GM18909 (cell line): ENCODE results near the gene TTF1.
A peak's percentile ranks its signal among the peaks of the same experiment; 100 is the strongest.

Experiments used
- ATAC-seq: cut with Tn5 transposase; IDR thresholded peaks from one replicate; pipeline ENCODE4 v1.9.1; 2021; ENCODE audit warnings: mild to moderate bottlenecking; ENCODE audit not compliant: unreplicated experiment, poor library complexity

Gene TTF1

DNA sequence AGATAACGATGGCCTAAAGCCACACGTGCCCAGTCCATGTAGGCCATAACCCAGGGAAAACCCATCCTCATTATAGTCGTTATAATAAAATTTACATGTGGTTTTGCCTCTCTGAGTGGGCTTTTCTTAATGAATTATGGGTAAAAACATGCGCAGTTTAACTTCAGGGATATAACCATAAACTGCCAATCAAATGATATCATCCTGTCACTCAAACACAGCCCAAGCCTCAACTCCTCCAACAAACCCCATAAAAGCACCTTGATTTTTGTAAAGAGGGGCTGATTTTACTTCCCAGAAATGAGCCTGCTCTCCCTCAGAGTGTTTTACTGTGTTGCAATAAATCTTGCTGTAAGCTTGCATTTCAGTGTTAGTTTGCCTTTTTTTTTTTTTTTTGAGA lies 36.0 kb downstream of the TTF1 start:
- no peak for ATAC-seq

DNA sequence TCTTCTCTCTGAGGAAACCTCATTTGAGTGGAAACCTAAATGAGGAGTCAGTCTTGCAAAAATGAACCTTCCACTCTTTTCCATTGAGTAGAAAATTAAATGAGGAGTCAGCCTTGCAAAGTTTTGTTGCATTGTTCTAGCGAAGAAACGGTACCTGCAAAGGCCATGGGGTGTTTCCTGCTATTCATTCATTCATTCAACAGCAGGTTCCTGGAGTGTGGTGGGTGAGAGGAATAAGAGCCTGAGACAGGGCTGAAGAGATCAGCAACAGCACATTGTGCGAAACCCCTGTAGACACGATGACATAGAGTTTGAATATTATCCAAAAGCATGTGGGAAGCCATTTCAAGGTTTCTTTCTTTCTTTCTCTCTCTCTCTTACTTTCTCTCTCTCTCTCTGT lies 37.2 kb downstream of the TTF1 start:
- ATAC-seq = no peak

DNA sequence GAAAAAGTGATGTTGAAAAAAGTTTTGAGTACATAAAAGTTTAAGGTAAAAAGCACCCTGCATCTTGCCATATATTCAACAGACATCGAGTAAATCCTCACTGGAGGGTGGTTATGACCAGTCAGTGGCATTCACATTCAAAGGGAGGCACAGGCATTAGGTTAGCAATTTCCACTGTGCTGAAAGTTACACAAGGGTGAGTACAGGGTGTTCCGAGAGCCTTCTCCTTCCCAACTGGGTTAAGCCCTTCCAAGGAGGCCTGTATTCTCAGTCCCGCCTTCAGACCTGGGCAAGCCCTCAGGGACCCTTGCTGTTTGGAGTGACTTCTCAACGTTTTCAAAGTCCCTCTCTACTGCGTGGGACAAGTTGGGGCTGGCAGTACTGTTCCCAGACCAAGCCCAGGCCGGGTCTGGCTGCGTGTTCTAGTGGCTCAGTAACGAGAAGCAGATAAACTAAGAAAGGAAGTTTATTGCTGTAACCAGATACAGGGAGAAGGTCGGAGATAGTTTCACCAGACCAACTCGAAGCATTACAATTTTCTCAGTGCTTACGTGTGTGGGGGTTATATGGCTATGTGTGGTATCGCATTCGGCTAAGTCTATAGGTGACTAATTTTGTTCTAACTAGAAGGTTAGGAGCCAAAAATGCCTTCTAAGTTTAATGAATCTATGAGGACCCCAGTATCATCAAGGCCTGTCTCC lies 38.9 kb downstream of the TTF1 start:
- ATAC-seq = no peak

DNA sequence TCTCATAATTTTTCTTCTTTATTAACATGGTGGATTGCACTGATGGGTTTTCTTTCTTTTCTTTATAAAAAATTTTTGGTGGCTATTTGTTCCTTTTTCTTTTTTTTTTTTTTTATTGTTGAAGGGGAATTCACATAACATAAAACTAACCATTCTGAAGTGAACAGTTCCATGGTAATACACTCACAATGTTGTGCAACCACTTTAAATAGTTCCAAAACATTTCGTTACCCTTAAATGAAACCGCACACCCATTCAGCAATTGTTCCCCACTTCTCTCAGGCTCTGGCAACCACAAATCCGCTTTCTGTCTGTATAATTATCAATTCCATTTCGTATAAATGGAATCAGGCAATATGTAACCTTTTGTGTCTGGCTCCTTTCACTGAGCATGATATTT lies 40.2 kb downstream of the TTF1 start:
- no peak for ATAC-seq

DNA sequence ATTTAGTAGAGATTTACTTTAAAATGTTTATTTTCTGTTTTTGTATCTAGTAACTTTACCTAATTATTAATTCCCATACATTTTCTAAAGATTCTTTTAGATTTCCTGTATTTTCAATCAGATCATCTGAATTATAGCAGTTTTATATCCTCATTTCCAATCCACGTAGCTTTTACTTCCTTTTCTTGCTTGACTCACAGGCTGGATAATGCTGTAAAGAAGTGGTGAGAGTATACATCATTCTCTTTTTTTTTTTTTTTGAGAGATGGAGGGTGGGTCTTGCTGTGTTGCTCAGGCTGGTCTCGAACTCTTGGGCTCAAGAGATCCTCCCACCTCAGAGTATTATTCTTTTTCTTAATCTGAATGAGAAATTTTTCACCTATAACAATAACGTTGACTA lies 40.7 kb downstream of the TTF1 start:
- ATAC-seq = no peak

DNA sequence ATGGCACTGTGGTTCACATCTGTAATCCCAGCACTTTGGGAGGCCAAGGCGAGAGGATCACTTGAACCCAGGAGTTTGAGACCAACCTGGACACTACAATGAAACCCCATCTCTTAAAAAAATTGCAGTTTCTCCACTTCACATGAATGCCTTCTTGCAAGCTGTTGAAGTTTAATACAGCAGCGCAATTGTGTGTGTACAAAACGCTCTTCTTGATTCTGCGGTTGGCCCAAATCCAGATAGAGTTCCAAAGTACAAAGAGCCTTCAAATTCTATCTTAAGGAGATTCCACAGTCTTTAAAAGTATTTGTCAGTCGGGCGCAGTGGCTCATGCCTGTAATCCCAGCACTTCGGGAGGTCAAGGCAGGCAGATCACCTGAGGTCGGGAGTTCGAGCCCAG lies 42.6 kb downstream of the TTF1 start:
- no peak for ATAC-seq

DNA sequence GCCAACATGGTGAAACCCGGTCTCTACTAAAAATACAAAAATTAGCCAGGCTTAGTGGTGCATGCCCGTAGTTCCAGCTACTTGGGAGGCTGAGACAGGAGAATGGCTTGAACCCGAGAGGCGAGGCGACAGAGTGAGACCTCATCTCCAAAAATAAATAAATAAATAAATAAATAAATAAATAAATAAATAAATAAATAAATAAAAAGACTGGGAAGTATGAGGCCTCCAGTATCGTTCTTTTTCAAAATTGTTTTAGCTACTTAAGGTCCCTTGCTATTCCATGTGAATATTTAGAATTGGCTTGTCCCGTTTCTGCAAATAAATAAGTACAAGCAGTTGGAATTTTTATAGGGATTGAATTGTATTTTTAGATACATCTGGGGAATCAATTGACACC lies 48.9 kb downstream of the TTF1 start:
- ATAC-seq = no peak

DNA sequence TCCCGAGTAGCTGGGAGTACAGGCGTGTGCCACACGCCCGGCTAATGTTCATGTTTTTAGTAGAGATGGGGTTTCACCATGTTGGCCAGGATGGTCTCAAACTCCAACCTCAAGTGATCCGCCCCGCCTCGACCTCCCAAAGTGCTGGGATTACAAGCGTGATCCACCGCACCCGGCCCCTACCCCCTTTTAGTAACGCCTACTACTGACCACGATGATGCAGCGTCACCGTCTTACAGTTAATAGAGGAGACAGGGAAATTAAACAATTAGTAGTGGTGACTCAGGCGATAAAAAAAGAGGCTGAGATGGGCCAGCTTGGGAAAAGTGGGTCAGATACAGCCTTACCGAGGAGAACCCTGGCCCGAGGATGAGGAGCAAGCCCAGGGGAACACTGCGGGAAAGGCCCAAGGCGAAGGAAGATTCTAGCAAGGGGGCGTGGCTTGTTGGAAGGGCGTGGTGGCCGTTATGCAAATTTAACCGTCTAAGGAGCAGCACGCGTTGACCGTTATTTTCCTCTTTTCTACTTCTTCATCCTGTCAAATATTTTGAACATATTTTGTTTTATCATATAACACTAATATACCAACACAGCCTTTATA lies 50.2 kb downstream of the TTF1 start:
- no peak for ATAC-seq

DNA sequence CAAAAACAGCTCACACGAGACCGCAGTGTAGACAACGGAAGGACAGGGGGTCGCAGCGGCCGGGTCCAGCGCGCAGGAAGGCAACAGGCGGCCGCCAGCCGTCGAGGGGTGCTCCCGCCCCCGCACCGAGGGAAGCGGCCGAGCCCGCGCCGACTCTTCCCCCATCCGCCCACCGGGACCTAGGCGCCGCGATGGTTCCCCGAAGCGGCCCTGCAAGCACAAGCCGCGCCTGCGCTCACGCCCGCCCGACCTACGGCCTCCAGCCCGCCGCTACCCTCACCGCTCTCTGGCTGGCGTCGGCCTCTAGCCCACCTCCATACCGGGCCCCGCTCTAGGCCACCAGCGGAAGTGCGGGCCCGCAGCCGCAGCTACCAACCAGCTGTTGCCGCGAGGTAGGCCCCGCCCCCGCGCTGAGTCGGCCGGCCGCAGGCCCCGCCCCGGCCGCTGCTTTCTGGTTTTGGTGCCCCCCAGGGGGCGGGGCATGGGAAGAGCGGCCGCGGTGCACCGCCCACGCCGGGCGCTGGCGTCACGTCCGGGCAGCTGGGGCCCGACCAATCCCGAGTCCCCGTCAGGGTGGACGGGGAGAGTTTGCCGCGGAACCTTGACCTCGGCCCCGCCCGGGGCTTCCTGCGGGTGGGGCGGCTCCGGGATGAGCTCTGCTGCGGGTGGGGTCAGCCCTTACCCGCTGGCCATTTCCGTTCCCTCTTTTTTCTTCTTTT lies 51.8 kb downstream of the TTF1 start, which contains the start of gene SETX:
TSS of gene SETX (minus strand) at position 350 of the 719 bp plus-strand sequence. CDS start 5,558 bp downstream, outside the sequence.
- peak; percentile 86 for ATAC-seq

DNA sequence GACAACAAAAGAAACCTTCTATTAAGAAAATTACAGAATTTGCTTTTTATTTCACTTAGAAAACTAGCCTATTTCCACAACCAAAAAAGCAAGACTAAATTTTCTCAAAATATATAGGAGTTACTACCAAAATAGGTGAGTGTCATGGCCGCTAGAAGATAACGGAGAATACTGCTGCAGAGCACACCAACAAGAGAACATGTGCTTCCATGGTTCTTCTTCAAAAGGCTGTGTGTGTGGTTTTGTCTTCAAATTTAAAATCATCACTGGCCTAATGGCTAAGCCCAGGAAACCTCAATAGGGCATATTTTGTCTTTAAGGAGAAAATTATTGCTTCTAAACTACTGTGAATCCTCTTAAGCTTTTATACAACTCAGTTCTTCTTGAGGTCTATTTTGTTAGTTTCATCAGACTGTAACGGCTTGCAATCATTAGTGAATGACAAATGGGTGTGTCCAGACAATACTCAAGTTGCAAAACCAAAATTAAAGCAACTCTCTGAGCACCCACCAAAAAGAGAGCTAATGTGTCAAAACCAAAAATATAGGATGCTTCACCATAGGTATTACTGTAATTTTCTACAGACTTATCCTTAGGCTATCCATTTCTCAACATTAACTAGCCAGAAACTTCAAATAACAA lies 55.1 kb downstream of the TTF1 start:
- no peak for ATAC-seq

DNA sequence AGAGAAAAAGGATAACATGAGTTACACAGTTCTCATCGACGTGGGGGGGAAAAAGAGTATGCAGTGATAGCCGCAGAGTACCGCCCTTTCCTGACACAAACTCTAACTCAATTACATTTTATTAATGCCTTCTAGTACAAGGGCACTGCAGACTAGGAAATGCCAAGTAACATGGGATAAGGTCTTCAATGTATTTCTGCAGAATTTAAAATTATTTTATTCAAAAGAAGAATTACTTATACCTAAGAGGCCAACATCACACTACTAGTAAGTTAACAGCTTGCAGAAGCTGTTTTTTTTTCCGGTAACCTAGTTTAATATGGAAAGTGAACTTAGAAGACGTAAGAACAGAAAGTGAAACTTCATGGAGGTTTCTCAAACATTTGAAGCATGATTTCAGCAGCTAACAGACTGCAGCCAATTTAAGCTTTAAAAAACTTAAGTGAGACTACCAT lies 55.8 kb downstream of the TTF1 start:
- ATAC-seq = no peak

DNA sequence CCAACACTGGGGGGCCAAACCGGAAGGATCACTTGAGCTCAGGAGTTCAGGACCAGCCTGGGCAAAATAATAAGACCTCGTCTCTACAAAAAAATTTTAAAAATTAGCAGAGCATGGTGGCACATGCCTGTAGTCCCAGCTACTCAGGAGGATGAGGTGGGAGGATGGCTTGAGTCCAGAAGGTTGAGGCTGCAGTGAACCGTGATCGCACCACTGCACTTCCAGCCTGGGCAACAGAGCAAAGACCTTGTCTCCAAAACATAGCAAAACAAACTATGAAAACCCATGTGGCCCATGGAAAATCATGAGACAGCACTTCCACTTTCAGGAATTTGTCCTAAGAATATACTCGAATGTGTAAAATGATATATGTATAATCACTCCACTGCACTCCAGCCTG lies 58.0 kb downstream of the TTF1 start:
- ATAC-seq = no peak

DNA sequence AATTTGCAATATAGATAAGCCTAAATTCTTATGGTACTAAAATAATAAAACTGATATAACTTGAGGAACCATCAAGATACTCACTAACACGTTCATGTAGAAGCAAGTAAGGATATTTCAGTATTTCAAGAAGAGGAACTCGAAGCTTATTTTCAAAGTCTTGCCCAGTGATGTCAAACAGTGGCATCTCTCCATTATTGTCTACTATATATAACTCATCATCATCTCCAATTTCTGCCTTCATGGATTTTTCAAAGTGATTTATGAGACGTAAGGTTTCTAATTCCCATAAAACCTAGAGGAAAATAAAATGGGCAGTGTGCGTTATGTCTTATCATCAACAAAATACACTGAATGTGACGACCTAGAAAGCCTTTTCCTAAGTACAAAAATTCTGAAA lies 60.5 kb downstream of the TTF1 start:
- no peak for ATAC-seq

DNA sequence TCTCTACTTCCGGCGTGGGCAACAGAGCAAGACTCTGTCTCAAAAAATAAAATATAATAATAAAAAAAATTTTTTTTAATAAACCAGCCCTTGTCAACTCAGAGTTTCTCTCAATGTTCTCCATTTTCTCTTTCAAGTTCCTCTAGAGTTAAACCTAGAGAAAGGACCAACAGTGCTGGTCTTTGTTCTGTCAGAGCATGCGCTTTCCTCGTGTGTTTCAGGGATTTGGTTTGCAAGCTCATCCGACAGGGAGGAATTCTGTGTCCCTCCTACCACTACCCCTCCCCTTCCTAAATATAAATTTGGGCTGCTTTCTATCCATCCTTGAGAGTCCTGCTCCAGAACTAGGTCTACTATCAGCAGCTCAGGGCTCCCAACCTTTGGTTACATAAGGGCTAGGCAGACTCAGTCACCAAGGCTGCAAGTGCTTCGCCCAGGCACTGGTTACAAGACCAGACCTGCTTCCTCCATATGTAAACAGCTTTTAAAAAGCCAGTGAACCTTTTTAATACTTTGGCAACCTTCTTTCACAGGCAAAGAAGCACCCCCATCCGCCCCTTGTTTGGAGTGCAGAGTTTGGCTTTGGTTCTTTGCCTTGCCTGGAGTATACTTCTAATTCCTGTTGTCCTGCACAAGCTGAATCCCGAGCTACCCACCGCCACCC lies 65.3 kb downstream of the TTF1 start:
- ATAC-seq = no peak

DNA sequence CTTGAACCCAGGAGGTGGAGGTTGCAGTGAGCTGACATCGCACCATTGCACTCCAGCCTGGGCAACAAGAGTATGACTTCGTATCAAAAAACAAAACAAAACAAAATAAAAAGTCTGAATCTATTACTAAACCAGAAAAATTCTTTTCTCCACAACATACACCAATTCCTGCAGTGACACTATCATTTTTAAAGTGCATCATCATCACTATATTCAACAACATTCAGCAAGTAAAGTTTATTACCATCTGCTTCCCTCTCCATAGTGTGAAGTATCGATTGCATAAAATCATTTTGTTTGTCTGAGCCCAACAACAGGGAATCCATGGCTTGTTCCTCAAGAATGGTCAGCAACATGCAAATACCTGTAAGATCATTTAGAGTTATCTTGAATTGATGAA lies 72.3 kb downstream of the TTF1 start:
- ATAC-seq = no peak

DNA sequence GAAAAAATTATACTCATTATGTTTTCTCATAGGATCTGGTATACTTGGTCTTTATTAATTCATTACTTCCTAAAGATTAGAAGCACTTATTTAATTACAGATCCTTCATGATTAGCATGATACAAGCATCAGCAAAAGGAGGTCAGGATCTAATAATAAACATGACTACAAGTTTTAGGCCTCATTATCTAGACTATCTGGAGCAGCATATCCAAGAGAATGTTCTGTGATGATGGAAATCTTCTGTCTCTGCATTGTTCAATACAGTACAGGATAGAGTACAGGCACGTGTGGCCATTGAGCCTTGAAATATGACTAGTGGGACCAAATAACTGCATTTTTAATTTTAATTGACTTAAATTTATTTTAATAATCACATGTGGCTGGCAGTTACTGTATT lies 73.1 kb downstream of the TTF1 start:
- ATAC-seq = no peak

DNA sequence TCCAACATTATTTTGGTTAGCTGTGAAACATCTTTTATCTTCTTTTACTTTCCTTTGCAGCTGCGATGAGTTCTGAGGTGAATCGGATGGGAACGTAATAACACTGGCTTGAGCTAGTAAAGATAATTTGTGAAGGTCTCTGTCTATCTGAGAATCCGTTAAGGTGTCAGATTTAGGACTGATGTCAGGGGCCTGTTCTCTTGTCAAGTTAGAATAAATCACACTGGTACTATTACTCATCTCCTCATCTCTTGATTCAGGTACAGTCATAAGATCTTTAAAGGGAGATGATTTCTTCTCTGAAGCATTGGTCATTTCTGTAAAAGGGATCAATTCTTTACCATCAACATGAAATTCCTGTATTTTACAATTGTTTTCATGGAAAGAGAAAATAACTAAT lies 78.1 kb downstream of the TTF1 start:
- no peak for ATAC-seq

DNA sequence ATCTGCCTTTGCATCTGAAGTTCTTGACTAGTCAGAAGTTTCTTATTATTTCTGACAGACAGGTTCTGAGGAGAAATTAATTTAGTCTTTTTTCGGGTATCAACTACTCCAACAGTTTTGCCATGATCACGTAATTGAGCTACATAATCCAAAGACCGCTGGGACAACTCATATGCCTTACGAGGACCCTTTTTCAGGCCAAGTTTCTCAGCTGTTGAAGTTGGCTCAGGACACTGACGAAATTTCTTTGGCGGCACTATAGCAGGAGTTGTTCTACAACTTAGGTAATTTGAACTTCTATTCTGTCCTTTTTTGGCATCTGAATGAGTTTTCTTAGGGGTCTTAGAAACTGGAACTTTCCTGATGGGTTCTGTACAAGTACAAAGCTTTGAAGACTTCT lies 79.1 kb downstream of the TTF1 start:
- ATAC-seq = no peak
